GF-D8 (cell line): ENCODE measurements around the gene ACTL10.

Source experiments
- DNase-seq: peaks from one replicate; lab custom pipeline; 2025; lab: John Stamatoyannopoulos, UW

The ACTL10 gene

DNA sequence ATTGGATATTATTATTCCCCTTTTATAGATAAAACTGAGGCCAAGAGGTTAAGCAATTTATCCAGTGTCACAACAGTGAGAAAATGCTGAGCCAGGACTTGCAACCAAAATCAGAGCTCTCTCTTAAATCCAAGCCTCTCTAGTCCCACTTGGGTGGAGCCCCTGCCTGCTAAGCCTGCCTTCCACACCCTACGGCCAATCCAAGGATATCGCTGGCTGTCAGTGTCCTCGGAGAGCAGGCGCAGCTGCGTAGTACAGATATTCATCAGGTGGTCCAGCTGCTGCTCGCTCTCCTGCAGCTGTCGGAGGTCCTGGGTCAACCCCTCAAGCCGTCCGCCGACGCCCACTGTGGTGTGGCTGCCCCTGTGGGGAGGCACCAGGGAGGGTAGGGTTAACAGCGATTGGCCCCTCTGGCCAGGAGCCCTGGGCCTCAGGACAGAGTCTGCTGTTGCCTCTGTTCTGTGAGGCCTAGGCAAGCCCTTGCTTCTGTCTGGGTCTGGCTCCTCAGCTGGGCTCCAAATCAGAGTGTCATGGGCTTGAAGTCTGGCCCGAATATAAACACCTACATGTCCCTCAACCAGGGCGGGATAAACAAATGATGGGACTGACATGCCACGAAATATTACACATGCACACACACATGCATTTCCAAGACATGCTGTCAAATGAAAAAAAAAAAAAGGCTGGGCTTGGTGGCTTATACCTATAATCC is 11.4 kb downstream of the ACTL10 start:
- DNase-seq: no peak

DNA sequence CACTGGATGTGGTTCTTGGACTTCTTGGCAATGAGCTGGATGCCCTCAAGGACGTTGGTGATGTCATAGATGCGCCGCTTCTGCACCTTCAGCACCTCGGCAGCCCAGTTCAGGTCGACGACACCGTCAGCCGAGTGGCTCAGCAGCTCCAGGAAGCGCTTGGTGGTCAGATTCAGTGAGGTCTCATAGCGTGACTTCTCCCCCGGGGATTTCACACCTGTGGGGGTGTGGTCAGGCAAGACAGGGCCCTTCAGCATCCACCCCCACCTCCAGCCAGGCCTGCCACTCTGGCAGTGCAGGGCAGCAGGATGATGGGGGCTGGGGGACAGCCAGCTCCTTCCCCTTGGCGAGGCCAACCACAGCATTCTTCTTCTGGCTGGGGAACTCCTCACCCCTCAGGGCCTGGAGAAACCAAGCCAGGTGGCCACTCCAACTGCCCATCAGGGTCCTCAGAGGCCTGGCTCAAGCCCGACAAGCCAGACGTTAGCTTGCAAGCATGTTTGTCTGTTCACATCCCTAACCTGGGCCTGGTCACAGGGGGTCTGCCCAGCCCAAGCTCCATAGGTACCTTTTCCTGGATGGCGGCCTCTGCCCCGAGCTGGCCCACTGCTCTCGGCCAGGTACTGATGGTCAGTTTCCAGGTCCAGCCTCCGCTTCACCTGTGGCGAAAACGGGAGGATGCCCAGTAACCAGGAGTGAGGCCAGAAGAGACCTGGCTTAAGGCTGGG is 13.2 kb downstream of the ACTL10 start:
- no peak for DNase-seq

DNA sequence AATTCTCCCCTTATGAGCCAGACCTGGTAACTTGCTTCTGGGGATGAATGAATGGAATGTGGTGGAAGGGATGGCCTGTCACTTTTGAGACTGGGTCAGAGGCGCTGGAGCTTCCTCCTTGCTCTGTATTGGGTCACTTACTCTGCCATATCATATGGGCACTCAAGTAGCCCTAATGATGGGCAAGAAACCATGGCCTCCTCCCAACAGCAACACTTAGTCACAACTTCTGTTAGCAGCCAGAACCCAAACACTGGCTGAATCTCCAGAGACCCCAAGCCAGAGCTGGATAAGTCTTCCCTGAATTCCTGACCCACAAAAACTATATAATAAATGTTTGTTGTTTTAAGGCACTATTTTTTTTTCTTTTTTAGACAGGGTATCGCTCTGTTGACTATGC is 13.9 kb downstream of the ACTL10 start:
- DNase-seq: no peak

DNA sequence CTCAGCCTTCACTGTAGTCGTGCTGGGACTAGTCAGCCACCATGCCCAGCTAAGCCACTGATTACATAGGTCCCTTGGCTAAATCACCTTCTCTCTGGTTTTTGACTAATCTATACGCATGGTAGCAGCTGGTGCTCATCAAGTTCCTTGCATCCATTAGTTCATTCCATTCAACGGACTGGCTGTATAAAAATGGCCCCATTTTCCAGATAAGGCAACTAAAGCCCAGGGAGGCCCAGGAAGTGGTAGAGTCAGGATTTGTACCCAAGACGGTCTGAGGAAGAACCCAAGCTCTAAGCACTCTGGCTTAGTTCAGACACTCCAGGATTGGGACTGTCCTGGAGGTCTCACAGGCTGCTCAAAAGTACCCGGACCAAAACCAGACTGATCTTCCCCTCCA is 14.5 kb downstream of the ACTL10 start:
- no peak for DNase-seq

DNA sequence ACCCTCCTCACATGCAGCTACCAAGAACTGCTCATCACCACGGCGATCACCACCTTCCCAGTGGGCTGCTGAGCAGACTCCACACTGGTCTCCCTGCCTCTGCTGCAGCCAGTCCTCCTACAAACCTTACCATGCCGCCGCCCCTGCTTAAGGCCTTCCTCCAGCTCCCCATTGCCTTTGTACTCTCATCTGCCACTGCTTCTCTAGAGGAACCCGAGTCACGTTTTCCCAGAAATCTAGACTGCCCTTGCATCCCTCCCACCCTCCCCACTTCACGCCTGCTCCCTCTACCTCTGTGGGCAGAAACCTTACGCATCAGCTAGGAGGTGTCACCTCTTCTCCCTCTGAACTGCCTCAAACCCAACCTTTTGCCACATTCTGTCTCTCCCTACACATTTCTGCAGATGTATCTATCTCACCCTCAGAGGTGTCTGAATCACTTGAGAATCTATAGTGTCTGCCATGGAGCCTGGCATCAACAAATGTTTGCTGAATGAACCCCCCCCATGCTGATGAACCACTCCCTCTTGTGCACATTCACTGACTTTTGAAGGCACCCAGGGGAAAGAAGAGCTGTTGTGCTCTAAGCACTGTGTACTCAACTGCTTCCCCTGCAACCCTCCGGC is 15.1 kb downstream of the ACTL10 start:
- no peak for DNase-seq

DNA sequence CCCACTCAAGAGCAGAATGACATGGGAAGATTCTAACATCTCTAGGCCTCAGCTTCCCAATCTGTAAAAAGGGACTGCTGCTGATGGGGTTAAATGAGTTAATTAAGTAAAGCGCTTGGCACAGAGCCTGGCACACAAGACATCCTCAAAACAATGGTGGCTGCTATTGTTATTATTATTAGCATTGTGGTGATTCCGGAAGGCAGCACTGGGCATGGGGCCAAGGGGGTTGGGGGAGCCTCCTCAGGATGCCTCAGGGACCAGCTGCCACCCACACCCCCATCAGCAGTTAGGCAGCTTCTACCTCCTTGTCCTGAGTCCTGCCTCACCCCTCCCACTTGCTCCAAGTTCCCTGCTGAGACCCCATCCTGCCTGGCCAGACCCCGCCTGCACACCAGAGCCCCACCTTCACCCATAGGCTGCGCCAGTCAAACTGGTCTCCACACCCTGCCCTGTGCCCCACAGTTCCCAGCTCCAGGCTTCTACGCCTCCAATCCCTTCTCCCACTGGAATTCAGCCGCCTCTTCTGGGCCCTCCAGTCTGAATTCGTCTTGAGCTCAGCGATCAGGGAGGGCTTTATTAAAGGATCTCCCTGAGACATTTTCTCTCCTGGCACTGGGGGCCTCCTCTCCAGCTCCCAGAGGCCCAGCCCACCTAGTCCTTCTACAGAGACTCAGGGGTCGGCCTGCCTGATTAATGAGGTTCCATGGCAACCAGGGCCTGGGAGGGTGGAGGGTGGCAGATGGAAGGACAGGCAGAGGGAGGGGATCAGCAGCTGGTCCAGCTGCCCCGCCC is 18.0 kb downstream of the ACTL10 start:
- no peak for DNase-seq

DNA sequence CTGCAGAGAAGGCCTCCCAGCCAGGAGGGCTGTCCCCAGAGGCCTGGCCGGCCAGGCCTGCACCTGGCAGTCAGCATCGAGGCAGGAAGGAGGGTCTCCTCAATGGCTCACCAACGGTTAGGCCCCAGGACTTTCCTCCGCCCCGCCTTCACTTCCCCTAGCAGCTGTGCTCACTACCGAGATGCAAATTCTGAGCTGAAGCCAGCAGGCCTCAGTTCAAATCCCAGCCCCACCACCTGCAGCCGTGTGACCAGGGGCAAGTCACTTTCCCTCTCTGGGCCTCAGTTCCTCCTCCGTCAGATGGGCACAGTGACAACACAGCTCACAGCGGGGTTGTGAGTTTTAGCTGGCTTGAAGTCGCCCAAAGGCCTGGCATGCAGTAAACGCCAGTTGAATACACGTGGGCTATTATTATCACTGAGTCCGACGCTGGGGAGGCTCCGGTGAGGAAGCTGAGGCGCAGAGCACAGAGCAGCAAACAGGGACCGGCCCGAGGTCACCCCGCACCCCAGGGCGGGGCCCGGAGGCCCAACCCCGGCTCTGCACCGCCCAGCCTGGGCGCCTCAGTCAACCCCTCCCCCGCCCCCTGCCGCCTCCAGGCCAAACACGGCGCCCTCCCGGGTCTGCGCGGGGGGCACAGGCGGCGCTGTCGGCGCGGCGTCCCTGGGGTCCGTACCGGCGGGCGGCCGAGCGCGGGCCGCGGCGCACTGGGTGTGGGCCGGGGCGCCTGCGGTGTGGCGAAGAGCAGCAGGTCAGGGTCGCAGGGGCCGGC is 18.8 kb downstream of the ACTL10 start:
- peak; percentile 11 for DNase-seq

DNA sequence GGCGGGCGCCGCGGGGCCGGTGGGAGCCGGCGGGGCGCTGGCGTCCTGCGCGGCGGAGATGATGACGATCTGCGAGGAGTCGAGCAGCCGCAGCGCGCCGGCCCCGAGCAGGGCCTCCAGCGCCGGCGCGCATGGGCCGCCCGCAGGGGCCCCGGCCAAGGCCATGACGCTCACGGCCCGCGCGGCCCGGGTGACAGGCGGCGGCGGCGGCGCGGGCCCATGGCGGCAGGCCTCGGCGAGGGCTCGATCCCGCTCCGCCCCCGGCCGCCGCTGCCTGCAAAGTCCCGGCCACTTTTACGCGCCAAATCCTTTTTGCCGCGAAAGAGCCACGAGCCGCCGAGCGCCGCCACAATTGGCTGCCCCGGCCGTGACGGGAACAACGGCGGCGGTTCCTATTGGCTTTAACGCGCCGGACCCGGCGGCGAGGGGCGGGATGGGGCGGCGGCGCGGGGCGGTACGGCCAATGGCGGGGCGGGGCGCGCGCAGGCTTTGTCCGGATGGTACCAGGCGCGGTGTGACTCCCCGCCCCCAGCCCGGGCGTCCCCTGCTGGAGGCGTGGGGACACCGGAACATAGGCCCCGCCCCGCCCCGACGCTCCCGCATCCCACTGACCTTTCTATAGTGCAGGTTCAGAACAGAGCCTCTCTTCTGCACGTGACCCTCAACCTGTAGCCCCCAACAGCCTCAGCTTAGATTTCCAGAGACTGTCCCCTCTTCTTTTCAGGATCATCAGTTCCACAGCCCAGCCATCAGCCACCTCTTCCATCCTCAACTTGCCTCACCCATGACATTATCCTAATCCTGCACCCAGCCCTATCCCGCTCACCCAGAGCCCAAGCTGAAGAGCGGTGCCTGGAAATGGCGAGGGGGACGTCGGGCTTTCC is 19.6 kb downstream of the ACTL10 start, which contains the start of gene E2F1:
TSS of gene E2F1 (minus strand) at position 286 of the 884 bp plus-strand sequence. CDS start at position 165, 121 bp downstream.
- DNase-seq: peak; percentile 74

DNA sequence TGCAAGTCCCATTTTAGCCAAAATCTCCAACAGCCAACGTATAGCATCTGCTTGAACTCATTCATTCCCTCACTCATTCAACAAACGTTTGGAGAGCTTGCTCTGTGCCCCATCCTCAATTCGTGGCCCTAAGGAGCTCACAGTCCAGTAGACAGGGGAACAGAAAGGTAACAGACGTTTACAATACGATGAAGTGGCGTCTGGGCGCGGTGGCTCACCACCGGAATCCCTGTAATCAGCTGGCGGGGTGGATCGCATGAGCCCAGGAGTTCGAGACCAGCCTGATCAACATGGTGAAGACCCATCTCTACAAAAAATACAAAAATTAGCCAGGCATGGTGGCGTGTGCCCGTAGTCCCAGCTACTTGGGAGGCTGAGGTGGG is 20.2 kb downstream of the ACTL10 start:
- no peak for DNase-seq

DNA sequence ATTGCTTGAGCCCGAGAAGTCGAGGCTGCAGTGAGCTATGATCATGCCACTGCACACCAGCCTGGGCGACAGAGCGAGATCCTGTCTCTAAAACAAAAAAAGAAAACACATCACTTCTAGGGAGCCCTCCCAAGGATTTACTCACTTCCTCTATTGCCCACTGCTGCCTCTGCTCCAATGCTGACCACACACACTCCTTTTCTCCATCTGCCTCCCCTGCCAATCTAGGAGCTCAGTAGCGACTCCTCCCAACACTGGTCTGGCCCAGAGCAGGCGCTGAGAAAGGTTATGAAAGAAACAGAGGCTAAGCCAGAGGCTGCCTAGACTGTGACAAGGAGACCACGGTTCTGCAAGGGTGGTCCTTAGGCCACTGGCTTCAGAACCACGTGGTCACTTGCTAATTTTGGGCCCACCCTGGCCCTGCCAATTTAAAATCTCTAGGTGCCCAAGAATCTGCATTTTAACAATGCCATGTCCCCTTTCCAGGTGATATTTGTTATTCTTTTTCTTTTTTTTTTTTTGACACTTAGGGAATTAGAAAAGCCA is 20.7 kb downstream of the ACTL10 start:
- peak; percentile 45 for DNase-seq

DNA sequence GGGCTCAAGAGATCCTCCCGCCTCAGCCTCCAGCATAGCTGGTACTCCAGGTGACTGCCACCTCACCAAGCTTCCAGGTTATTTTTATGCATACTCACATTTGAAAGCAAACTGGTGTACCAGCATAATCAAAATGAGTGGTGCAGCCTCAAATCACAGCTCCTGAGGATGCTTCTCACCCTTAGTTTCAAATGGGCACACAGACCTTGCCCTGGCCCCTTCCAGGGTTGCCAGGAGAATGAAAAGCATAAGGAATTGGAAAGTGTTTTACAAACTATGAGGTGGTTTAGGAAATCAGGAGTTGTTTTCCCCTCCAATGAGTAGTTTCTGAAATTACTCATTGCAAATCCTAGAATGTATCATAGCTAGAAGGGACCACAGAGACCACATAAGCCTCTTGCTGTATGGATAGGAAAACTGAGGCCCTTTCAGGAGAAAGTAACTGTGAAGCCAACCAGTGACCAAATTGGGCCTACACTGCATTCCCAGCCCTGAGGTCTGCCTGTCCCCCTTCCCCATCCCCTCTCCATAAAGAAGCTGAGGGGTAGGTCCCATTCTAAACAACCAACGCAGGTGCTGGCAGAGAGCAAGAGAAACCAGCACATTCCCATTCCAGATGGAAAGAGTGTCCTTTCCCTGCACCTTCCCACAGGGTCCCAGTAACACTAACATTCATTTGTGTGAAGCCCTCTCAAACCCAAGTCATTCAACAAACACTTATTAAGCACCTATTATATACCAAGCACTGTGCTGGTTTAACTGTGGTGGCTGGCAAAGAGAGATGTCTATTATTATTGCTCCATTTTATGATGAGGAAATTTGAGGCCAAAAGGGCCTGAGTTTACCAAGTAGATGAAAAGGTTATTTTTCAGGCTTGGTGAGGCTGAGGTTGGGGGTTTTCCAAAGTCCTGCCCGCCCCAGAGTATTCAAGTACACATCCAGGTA is 21.5 kb downstream of the ACTL10 start:
- no peak for DNase-seq

DNA sequence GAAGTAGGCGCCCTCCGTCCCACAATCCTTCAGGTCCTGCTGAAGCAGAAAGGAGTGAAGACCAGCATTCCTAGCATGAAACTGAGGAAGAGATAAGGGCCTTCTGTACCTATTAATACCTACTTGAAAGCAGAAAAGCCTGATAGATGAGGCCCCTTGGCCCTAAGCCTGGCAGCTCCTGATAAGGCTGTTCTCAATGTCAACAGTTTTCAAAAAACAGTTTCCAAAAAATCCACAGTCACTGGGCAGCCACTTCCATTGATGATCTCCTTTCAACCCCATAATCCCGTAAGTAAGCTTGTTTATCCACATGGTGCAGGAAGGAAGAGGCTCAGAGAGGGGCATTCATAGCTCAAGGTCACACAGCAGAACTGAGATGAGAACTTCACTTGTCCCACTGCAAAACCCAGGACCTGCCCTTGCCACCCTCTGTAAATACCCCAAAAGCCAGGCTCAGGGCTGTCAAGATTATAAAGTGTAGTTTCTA is 22.2 kb downstream of the ACTL10 start:
- DNase-seq: no peak

DNA sequence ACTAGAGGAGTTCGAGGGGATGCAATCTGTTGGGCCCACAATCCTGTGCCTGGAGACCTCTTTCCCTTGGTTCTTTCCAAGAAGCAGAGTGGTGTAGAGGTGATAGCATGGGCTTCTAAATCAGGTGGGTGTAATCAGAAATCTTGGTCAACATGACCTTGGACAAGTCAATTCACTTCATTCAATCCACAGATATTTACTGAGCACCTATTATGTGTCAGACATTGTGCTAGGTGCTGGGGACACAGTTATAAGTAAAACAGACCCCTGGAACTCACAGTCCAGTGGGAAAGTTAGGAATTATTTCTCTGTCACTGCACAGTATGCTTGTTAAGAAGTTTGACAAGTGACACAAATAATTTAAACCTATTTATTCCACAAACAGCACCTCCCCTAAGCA is 22.8 kb downstream of the ACTL10 start:
- no peak for DNase-seq

DNA sequence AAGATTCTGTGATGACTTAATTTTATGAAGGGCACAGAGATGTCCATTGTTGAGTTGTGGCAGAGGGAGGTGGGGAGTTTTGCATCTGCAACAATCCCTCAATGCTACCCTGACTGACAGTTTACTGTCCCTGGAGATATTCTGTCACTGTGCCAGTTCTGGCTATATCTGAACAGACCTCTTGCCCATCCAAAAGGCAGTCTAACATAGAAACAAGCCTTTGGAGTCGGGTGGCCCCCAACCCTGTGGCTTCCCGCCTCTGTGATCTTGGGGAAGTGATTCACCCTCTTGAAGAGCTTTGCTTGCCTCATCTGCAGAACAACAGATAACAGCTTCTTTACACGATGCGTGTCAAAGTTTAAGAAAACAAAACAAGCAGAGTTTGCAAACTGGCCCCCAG is 23.2 kb downstream of the ACTL10 start:
- DNase-seq: peak; percentile 10

DNA sequence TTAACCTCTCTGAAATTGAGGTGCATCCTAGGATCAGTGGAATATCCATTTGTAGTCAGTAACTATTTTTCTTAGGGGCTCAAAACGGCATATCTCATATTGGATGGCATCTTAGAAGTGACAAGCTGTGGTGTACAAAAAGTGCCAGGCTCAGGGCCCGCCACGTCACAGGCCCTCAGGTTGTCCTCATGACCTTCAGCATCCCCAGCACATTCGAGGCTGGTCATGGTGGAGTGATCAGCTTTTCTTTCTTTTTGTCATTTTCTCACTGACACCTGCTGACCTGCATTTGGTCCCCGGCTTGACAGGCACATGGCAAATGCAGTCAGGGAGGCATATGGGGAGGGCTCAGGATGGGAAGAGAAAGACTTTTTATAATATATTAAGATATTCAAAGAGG is 26.5 kb downstream of the ACTL10 start:
- no peak for DNase-seq

DNA sequence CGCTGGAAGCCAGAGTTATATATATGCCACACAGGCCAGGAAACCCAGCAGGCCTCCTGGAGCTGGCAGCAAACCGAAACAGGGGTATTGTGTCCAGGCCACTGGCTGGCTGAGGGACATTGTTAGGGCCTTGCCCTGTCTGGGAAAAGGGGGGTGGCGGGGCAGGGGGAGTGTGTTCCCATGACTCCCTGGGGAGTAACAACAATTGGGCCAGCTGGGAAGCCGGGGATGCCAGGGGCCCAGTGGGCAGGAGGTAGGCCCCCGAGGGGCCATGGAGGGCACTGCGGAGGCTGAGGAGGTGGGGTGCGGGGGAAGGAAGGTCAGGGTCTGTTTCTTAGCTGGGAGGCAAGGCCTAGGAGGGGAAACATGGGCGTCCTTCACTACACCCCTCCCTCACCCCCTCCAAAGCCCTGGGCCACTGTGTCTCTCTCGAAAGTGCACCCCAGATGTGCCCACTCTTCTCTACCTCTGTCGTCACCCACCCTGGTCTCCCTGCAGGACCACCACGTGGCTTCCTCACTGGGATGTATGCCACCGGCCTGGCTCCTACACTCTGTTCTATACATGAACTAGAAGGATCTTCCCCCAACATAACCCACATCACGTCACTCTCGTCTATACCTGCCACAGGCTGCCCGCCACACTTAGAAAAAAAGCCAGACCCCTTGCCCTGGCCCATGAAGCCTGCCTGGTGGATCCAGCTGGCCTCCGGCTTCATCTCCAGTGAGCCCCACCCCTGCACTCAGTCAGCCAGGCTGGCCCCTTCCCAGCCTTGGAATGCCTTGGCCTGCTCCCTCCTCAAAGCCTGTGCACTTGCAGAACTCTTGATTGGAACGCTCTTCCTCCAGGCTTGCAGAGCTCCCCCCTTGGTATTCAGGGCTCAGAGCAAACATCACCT is 27.2 kb downstream of the ACTL10 start:
- DNase-seq: no peak

DNA sequence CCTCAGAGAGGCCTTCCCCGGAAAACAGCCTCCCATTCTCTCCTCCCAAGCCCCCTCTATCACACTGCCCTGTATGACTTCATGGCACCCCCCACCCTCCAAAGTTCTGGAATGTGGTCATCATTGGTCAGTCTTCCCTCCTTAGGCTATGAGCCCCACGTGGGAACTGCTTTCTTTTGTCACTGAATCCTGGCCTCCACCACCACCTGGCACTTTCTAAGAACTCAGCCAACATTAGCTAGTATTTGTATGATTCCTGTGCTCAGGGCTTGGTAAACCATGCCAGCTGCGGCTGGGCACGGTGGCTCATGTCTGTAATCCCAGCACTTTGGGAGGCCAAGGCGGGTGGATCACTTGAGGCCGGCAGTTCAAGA is 27.9 kb downstream of the ACTL10 start:
- DNase-seq: no peak

DNA sequence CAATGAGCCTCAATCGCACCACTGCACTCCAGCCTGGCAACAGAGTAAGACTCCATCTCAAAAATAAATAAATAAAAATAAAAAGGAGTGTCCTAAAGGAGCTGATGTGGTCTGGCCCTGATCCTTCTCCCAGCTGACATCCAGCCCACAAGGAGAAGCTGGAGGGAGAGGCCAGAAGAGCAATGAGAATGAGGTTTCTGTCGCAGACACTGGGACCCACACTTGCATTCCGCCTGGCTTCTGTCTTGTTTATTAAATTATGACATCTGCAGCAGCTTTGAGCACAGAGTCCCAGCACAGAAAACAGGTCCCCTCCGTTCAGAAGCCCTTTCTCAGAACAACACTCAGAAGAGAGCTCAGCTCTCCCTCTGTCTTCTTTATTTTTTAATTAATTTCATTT is 29.7 kb downstream of the ACTL10 start:
- no peak for DNase-seq
